Upper lobe of left lung (tissue), 4 donors: ENCODE data around the gene CNST.

Experiments
- CTCF ChIP-seq, 6 experiments: fragments of 450-650 bp in 4 of 6; fragments of 200-600 bp in 2 of 6; sonication (generic) in 2 of 6; IDR thresholded peaks; one replicate each; pipeline ENCODE4 v1.5.1; 2016 to 2019; ENCODE audit warnings: antibody characterized with exemption in 6 of 6
- EP300 ChIP-seq, 4 donors: sonication (generic); formaldehyde crosslinking; IDR thresholded peaks; one replicate each; pipeline ENCODE4 v1.5.1; 2017; ENCODE audit warnings: antibody characterized with exemption in 4 of 4, control low read depth in 2 of 4
- POLR2A ChIP-seq, 4 donors: fragments of 450-650 bp; IDR thresholded peaks; one replicate each; pipeline ENCODE4 v1.5.1; 2016 to 2017; ENCODE audit warnings: antibody characterized with exemption in 4 of 4, mild to moderate bottlenecking in 2 of 4
- POLR2AphosphoS5 ChIP-seq, 2 donors: sonication (generic); formaldehyde crosslinking; IDR thresholded peaks; one replicate each; pipeline ENCODE4 v1.5.1; 2017; ENCODE audit warnings: antibody characterized with exemption in 2 of 2

DNA sequence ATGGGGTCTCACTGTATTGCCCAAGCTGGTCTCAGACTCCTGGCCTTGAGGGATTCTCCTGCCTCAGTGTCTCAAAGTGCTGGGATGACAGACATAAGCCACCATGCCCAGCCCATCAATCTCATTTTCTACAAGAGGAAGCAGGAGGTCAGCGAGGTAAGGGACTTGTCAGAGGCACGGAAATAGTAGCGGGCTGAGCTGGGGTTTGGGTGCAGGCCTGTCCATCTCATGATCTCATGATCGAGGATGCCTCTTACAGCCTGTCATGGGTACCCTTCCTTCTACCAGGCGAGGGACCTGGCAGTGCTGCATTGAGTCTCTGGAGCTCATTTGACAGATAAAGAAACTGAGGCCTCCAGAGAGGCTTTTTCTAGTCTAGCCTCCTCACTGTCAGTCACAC, 129.4 kb downstream of the CNST start:
- TF ChIP-seq CTCF (IDR thresholded peaks at IDR 0.05) (no peak), POLR2A (IDR thresholded peaks at IDR 0.05) (no peak), EP300 (IDR thresholded peaks at IDR 0.05) (no peak), POLR2AphosphoS5 (IDR thresholded peaks at IDR 0.05) (no peak)
